ENCODE measurements around the gene TMEM53. TPM values are rescaled to one million over a fixed set of nuclear protein-coding genes. Genes with fewer than 3 reads are reported as not detected.

TMEM53 gene
- polyA plus RNA-seq, 1 of the 3 experiments (the other 2 are of a cell fraction) = 14.9 TPM

DNA sequence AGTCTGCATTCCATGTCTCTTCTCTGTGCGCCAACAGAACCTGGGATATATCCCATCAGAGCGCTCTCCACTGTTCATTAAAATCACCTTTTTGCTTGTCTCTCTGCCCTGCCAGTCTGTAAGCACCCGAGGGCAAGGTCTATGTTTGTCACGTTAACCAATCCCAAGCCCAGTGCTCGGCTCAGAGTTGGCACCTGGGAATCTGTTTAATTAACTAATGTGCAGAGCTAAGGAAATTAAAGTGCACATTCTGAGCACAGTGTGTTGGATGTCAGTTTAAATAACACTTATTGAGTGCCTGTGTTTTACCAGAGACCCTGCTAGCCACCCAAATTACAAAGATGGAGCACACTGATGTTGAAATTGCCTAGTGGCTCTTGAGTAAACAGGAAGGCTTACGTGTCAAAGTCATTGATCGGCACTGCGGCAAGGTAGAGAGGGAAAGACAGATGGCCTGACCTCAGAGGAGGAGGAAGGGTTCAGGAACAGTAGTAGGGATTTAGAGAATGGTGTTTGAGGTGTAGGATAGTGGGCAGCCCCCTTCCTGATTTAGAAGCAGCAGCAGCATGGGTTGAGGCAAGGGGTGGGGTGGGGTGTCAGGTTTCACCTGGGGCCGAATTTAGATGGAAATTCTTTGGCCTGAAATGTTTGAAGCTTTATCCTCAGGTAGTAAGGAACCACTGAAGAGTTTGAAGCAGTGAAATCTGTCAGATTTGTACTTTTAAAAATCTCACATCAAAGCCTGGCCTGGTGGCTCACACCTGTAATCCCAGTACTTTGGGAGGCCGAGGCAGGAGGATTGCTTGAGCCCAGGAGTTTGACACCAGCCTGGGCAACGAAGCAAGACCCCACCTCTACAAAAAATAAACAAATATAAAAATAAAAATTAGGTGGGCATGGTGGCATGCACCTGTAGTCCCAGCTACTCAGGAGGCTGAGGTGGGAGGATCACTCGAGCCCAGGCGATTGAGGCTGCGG lies 7.9 kb upstream of the TMEM53 start:
- no peaks in the 10 kb centered on the region for H3K9me3 ChIP-seq
- no peaks in the 10 kb centered on the region for H4K20me1 ChIP-seq (ENCODE audit: insufficient read depth)
- ChIA-PET POLR2A (no interaction called here), CTCF (interaction anchor here (1.0 to 1.4 kb wide), 2 partner anchors 27 to 29 kb away, joined by 3 read pairs; no protein-coding TSS in a partner anchor)
- H3K4me3 ChIP-seq (ENCODE audit: low read depth in 2 of 2, low read length in 1 of 2) = no peak overlapping the region
- no peak overlapping the region for H3K9ac ChIP-seq
- TF ChIP-seq RAD21 (IDR thresholded peaks at IDR 0.05; ENCODE audit: low read length) (no peak), JUND (IDR thresholded peaks at IDR 0.05) (no peak), RCOR1 (IDR thresholded peaks at IDR 0.05; ENCODE audit: low read length) (no peak), TEAD4 (IDR thresholded peaks at IDR 0.05; ENCODE audit: borderline replicate concordance, insufficient read depth) (no peak), NFIC (IDR thresholded peaks at IDR 0.05; ENCODE audit: borderline replicate concordance) (no peak), TCF12 (IDR thresholded peaks at IDR 0.05) (no peak), USF1 (IDR thresholded peaks at IDR 0.05; ENCODE audit: borderline replicate concordance, low read depth) (no peak), NRF1 (IDR thresholded peaks at IDR 0.05; ENCODE audit: low read depth, low read length) (no peak), EZH2phosphoT487 (IDR thresholded peaks at IDR 0.05; ENCODE audit: borderline replicate concordance, low read depth) (no peak), FOXJ3 (CRISPR knock-in tag; IDR thresholded peaks at IDR 0.05) (no peak), MXI1 (IDR thresholded peaks at IDR 0.05; ENCODE audit: low read depth, low read length) (no peak), GABPA (IDR thresholded peaks at IDR 0.05; ENCODE audit: low read depth) (no peak), EP300 (IDR thresholded peaks at IDR 0.05; ENCODE audit: borderline replicate concordance in 1 of 2, low read depth in 1 of 2, low read length in 1 of 2) (no peak), MAX (IDR thresholded peaks at IDR 0.05; ENCODE audit: low read depth) (no peak), RXRA (IDR thresholded peaks at IDR 0.05; ENCODE audit: borderline replicate concordance, low read depth) (no peak), ELF1 (IDR thresholded peaks at IDR 0.05) (no peak), SIN3A (IDR thresholded peaks at IDR 0.05; ENCODE audit: borderline replicate concordance, low read depth, low read length) (no peak), FOSL2 (IDR thresholded peaks at IDR 0.05; ENCODE audit: borderline replicate concordance, low read depth) (no peak)
- TF ChIP-seq, protein P1, sequence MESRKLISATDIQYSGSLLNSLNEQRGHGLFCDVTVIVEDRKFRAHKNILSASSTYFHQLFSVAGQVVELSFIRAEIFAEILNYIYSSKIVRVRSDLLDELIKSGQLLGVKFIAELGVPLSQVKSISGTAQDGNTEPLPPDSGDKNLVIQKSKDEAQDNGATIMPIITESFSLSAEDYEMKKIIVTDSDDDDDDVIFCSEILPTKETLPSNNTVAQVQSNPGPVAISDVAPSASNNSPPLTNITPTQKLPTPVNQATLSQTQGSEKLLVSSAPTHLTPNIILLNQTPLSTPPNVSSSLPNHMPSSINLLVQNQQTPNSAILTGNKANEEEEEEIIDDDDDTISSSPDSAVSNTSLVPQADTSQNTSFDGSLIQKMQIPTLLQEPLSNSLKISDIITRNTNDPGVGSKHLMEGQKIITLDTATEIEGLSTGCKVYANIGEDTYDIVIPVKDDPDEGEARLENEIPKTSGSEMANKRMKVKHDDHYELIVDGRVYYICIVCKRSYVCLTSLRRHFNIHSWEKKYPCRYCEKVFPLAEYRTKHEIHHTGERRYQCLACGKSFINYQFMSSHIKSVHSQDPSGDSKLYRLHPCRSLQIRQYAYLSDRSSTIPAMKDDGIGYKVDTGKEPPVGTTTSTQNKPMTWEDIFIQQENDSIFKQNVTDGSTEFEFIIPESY (IDR thresholded peaks at IDR 0.05; ENCODE audit: borderline replicate concordance, low read depth) = no peak
- no peak overlapping the region for H2AFZ ChIP-seq (ENCODE audit: low read depth)
- H3F3A ChIP-seq (replicated peaks; ENCODE audit: insufficient read depth) = no peaks in the 10 kb centered on the region
- peaks cover 0 to 2% of the 10 kb centered on the region in 2 experiments; a peak in 1 of 4 replicates for H3K4me1 ChIP-seq (ENCODE audit: control insufficient read depth in 1 of 2, insufficient read depth in 2 of 2, low read depth in 1 of 2, low read length in 1 of 2)
- no peaks in the 10 kb centered on the region for H3K36me3 ChIP-seq (replicated peaks in 1 of 2; ENCODE audit: control insufficient read depth in 1 of 2, insufficient read depth in 2 of 2, low read length in 1 of 2)
- no peak for DNase-seq
- H3K79me2 ChIP-seq (ENCODE audit: insufficient read depth) = no peaks in the 10 kb centered on the region
- H3K27me3 ChIP-seq (ENCODE audit: insufficient read depth) = no peaks in the 10 kb centered on the region
- H3K9me2 ChIP-seq = no peaks in the 10 kb centered on the region
- 82% methylated on average over 14 of the region's 14 CpGs for WGBS (ENCODE audit: low lambda C conversion rate)
- no peak overlapping the region for H3K4me2 ChIP-seq
- H3K27ac ChIP-seq (ENCODE audit: low read depth in 2 of 2, low read length in 1 of 2) = no peak overlapping the region
